HK-2 (cell line): ENCODE measurements around the gene FBXL13.
"Not testable (repeated sequence)": the region's sequence is repeated elsewhere in the genome, so short reads cannot be mapped to it uniquely, and the experiment has no call there.

Source experiments
- DNase-seq: peaks from one replicate; pipeline ENCODE4 v3.0.0-alpha.2; 2018; ENCODE audit not compliant: unreplicated experiment

The FBXL13 gene

DNA sequence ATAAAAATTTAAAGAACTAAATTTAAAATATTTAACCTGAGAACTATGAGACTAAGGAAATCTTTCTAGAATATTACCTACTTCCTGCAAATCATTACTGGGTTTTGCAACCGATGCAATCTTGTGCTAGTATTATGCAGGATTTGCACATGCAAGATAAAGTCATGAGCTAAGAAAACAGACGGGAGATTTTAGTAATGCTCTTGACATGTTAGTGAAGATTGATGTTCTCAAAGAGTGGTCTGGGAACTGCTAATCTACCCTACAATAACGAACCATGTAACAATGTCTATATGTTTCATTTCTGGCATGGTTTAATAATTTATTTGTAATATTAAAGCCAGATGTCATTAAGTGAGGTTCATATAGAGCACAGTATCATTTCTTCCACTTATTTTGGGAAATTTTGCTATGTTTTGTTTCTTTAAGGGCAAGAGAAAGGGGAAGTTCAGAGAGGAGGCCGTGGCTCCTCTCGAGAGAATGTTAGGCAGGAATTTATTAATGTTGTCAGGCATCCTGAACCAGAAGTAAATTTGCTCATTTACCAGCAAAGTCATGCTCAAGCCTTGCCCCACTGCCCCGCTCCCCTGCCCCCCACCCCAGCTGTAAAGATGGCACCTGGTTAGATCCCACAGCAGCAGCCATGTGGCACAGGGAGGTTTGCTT is 139.0 kb downstream of the FBXL13 start:
- DNase-seq = no peak

GRCh38 chr7:102934701-102935100 is 139.9 kb downstream of the FBXL13 start:
- DNase-seq = no peak

- DNase-seq = no peak
Observed at GRCh38 chr7:102934239-102934638, 140.4 kb downstream of the FBXL13 start.

GRCh38 chr7:102933763-102934162 is 140.8 kb downstream of the FBXL13 start:
- no peak for DNase-seq

- DNase-seq = no peak
Observed at GRCh38 chr7:102931757-102932156, 142.8 kb downstream of the FBXL13 start.

- DNase-seq = no peak
Observed at GRCh38 chr7:102927312-102927933, 147.2 kb downstream of the FBXL13 start.

DNA sequence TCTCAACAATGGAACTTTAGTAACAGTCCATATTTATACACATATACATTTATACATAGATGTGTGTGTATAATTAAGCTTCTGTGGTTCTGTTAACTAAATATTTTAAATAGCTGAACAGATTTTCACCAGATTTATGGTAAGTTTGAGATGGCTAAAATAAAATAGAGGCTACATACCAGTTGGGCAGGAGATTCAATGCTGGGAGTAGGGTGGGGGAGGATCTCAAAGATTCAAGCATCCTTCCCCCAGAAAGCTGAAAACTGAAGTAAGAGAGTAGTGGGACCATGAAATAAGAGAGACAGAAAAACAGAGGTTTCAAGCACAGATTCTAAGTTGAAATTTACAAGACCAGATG is 147.8 kb downstream of the FBXL13 start:
- no peak for DNase-seq

DNA sequence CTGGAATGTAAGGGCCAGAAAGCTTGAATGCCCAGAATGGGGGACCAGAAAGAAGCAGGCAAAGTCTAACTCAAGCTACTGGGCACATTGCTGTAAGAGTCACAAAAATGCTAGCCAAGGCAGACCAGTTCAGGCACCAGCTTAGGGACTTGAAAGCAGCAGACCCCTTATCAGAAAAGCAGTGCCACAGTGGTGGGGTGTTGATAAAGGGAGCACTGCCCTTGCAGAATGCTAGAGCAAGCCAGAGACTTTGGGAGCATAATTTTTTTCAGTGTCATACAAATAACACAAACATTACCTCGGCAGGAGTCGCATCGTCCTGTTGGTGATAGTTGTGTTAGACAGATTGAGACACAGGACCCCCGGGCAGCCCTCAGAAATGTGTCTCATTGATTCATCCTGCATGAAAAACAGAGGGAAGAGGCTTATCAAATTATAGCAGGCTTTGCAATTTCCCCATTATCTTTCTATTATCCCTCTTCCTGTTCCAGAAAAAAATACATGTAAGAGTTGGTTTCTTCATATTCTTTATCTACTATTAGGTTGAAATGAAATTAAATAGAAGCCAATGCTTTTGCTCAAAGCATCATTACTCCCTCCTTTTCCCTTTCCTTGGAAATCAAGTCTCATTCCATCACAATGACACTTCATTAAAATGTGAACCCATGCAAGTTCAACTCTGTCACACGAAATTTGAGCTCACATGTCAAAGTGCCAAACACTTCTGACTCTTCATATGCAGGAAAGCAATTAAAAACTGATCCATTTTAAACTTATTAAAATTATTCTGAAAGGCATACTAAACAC is 148.4 kb downstream of the FBXL13 start:
- DNase-seq = no peak

- no peak for DNase-seq
Observed at GRCh38 chr7:102918845-102919244, 155.8 kb downstream of the FBXL13 start.

DNA sequence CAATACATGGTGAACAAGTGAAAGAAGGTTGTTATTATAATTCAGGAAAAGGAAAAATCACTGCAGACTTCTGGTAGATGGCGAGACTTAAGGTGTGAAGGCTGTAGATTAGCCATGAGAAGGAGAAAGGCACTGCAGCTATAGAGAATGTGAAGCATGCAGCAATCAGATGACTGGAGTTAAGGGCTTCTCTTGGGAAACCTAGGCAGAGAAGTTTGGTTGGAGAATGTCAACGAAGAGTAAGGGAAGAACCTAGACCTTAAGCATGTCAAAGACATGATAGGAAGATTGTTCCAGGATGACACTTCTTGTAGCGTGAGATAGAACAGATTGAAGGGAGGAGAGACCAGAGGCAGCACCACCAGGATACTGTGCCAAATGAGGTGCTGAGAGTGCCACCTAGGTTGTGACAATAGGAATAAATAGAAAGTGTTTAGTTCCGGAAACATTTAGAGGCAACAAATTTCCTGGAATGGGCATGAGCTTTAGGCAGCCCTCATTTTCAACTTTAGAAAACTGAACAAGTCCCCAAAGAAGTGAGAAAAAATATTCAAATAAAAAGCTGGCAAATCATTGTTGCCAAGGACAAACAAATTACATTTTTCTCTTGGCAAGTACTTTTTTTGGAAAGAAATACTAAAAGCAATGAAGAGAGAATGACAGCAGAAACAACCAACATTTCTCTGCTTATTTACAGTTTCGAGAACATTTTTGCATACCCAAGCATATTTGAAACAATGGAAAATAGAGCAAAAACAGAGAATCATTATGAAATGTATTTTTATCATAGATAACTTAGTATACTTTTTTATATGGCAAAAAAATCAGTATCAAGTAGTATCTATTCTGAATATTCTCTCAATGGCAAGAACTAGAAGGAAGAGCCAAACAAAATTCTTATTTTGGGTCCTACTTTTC is 156.9 kb downstream of the FBXL13 start:
- no peak for DNase-seq

GRCh38 chr7:102916881-102917280 is 157.7 kb downstream of the FBXL13 start:
- no peak for DNase-seq

DNA sequence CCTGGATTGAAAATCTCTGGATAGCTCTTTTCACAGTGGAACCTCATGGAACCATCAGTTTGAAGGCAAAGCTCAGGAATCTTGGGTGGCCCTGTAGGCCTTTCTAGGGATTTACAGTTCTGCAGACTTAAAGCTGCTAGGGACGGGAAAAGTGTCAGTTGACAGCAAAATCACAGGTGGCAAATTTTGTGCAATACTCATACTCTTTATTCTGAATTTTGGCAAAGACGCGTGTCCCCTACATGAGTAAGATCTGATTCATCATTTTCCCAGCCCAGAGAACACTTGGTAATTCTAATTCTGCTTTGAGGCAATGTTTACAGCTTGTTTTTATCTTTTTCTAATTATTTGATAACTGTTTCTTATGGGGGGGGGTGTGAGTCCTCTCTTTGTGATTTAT is 158.2 kb downstream of the FBXL13 start:
- no peak for DNase-seq

- no peak for DNase-seq
Observed at GRCh38 chr7:102914585-102914984, 160.0 kb downstream of the FBXL13 start.

DNA sequence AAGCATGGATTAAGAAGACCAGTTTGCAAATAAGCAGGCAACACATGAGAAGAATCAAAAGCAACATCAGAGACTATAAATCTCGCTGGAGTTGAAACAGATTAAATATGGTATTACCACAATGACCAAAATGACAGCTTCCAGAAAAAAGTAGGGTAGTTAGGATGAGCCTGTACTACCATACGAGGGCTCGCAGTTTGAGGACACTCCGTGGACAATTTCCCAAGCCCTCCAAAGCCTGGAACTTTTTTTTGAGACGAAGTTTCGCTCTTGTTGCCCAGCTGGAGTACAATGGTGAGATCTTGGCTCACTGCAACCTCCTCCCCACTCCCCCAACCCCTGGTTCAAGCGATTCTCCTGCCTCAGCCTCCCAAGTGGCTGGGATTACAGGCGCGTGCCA is 160.8 kb downstream of the FBXL13 start:
- no peak for DNase-seq

- no peak for DNase-seq
Observed at GRCh38 chr7:102912742-102913141, 161.9 kb downstream of the FBXL13 start, which contains the start of gene LRRC17. Gene LRRC17 (plus strand): TSS chr7:102913000. CDS start chr7:102933914, 20,914 bp downstream.

- DNase-seq = no peak
Observed at GRCh38 chr7:102908676-102909075, 165.9 kb downstream of the FBXL13 start.

DNA sequence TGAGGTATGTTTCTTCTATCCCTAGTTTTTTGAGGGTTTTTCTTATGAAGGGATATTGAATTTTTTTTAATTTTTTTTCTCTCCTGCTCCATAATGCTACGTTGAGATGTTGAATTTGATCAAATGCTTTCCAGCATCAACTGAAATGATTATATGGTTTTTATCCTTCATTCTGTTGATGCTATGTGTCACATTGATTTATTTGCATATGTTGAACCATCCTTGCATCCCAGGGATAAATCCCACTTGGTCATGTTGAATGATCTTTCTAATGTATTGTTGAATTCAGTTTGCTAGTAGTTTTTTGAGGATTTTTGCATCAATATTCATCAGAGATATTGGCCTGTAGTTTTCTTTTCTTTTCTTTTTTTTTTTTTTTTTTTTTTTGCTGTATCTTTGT is 171.0 kb downstream of the FBXL13 start:
- not testable (repeated sequence) for DNase-seq

DNA sequence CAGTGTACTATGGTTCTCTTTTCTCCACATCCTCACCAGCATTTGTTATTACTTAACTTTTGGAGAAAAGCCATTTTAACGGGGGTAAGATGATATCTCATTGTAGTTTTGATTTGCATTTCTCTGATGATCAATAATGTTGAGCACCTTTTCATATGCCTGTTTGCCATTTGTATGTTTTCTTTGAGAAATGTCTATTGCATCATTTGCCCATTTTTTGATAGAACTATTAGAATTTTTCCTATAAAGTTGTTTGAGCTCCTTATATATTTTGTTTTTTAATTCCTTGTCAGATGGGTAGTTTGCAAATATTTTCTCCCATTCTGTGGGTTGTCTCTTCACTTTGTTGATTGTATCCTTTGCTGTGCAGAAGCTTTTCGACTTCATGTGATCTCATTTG is 172.5 kb downstream of the FBXL13 start:
- DNase-seq = not testable (repeated sequence)

- no peak for DNase-seq
Observed at GRCh38 chr7:102898532-102898859, 176.1 kb downstream of the FBXL13 start.

DNA sequence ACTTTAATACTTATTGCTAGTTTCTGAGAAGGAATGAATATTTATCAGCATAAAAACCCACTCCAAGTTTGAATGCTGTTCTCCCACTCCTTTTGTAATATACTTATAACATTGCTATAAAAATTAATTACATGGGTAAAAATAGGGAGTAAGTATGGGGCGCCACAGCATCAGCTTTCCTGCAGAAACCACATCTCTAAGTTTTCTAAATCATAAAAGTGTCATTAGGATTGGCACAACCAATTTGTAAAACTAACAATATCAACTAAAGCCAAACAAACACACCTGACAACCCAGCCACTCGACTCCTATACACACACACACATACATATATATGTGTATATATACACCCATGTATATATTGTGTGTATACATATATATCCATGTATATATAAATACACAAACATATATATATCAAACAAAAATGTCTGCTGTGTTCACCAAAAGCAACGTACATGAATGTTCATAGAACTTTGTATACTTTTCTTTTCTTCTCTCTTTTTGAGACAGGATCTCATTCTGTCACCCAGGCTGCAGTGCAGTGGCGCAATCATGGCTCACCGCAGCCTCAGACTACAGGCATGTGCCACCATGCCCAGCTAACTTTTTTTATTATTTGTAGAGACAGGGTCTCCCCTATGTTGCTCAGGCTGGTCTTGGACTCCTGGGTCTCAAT is 176.6 kb downstream of the FBXL13 start:
- no peak for DNase-seq

GRCh38 chr7:102897211-102897631 is 177.4 kb downstream of the FBXL13 start:
- no peak for DNase-seq
